Spleen (tissue), 11 donors: Measurements from ENCODE around the gene CDADC1. TPM values are rescaled to one million over a fixed set of nuclear protein-coding genes. Genes with fewer than 3 reads are reported as not detected.

ENCODE experiments used
- DNase-seq: peaks from one replicate; pipeline ENCODE4 v3.0.0-alpha.2; 2020
- H3K27ac ChIP-seq, 8 donors: fragments of 200-600 bp; sonication (generic) in 7 of 8; 1 replicate in 4 of 8; 2 replicates in 4 of 8; pipeline versions ENCODE4 v1.5.0 to v1.8.0; 2016 to 2021; ENCODE audit warnings: inconsistent platforms in 4 of 8, mild to moderate bottlenecking in 4 of 8, moderate library complexity in 1 of 8
- H3K27me3 ChIP-seq, 7 donors: fragments of 200-600 bp; sonication (generic) in 6 of 7; replicated peaks in 1 of 7; 1 replicate in 4 of 7; 2 replicates in 3 of 7; pipeline versions ENCODE4 v1.5.0 to v1.8.0; 2016 to 2021; ENCODE audit warnings: inconsistent platforms in 3 of 7, mild to moderate bottlenecking in 1 of 7
- H3K36me3 ChIP-seq, 6 donors: fragments of 200-600 bp; sonication (generic) in 5 of 6; 1 replicate in 4 of 6; 2 replicates in 2 of 6; pipeline versions ENCODE4 v1.5.0 to v1.8.0; 2016 to 2021; ENCODE audit warnings: inconsistent platforms in 2 of 6
- H3K4me1 ChIP-seq, 6 donors: fragments of 200-600 bp; sonication (generic) in 5 of 6; 1 replicate in 3 of 6; 2 replicates in 3 of 6; pipeline versions ENCODE4 v1.5.0 to v1.8.0; 2016 to 2021; ENCODE audit warnings: inconsistent platforms in 3 of 6
- H3K4me3 ChIP-seq, 8 donors: fragments of 200-600 bp; sonication (generic) in 7 of 8; 1 replicate in 4 of 8; 2 replicates in 4 of 8; pipeline versions ENCODE4 v1.5.0 to v1.8.0; 2016 to 2021; ENCODE audit warnings: inconsistent platforms in 4 of 8, mild to moderate bottlenecking in 4 of 8, moderate library complexity in 2 of 8
- H3K9me3 ChIP-seq, 8 donors: fragments of 200-600 bp; sonication (generic) in 7 of 8; 1 replicate in 4 of 8; 2 replicates in 4 of 8; pipeline versions ENCODE4 v1.5.0 to v1.8.0; 2016 to 2021; ENCODE audit warnings: inconsistent platforms in 4 of 8
- POLR2A ChIP-seq, 3 donors: fragments of 450-650 bp; IDR thresholded peaks; one replicate each; pipeline ENCODE4 v1.5.1; 2017; ENCODE audit warnings: antibody characterized with exemption in 3 of 3, mild to moderate bottlenecking in 1 of 3
- POLR2AphosphoS5 ChIP-seq, 3 donors: sonication (generic); formaldehyde crosslinking; IDR thresholded peaks; one replicate each; pipeline ENCODE4 v1.5.1; 2017; ENCODE audit warnings: antibody characterized with exemption in 3 of 3
- WGBS, 5 donors: extraction: QIAGEN DNeasy Blood & Tissue Kit in 3 of 5; methylation state at CpG; one replicate each; pipeline versions ENCODE4 v1.1.5 to v1.1.7; 2013 to 2018; 5-methylcytosine and 5-hydroxymethylcytosine counted together
- intact Hi-C: fragments of 100-400 bp; cut with DNase I; formaldehyde crosslinking; loops from one replicate; pipeline ENCODE4 v1.15.0; 2023; ENCODE audit warnings: low total_unique reads
- polyA plus RNA-seq, 3 donors: library from polyadenylated mRNA; stranded (reverse); fragments of 200-250 nt; gene quantifications; one replicate each; pipeline ENCODE4 v1.2.1, GENCODE V29; 2013
- total RNA-seq, 7 donors: library from RNA; depleted of rRNA in 3 of 7; stranded (reverse); fragments of >200 nt in 3 of 7; fragmentation: NEBNext Ultra II Directional in 4 of 7; extraction: Animal tissue kit (Norgen Biotek cat#: 25700) in 4 of 7; gene quantifications; one replicate each; pipeline versions ENCODE4 v1.1.0 to v1.2.1, GENCODE V29; 2016 to 2021
- TF ChIP-seq, protein P1 (sequence below), 11 experiments: fragments of 200-600 bp in 7 of 11; fragments of 450-650 bp in 4 of 11; sonication (generic) in 4 of 11; IDR thresholded peaks in 8 of 11; conservative IDR thresholded peaks in 3 of 11; 1 replicate in 7 of 11; 2 replicates in 4 of 11; pipeline versions ENCODE4 v1.4.0 to v1.8.0; 2016 to 2021; ENCODE audit warnings: antibody characterized with exemption in 11 of 11, inconsistent platforms in 4 of 11, mild to moderate bottlenecking in 1 of 11
- donor health status: healthy with polysubstance abuse.
- donor health status: DM: no; HTN: no; CAD: no; lungs with moderate emphysema.
- donor health status: DM: no; HTN: no; CAD: no.
- donor health status: Bipolar disorder and iron deficiency.
- donor health status: healthy.
- donor health status: DM: no; HTN: no; CAD: no.
- donor health status: DM: yes; HTN: yes; CAD: no.

The CDADC1 gene
- total and polyA plus RNA-seq, 10 donors = 3.3 to 15.5 (median 10.8) TPM

DNA sequence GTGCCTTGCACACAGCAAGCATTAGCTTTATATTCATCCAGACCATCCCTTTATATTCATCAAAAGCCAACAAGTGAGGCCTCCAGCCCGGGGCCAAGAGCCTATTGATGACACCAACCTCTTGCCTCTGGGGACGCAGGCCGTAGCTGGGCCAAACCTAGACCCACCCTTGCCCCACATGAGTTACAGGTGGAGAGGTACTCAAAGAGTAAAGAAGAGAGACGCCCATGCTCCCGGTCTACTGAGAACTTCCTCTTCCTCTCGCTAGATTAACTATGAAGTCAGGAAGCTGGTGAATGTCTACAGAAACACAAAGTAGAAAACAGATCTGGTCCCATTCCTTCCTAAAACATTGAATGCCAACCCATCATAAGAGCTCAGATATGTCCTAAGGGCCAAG lies 31.4 kb upstream of the CDADC1 start:
- Histone ChIP-seq H3K4me3 (no peak overlapping the region), H3K36me3 (peaks cover 0 to 3% (median 0%) of the 10 kb centered on the region in 6 donors), H3K27me3 (peaks cover 0 to 44% (median 33%) of the 10 kb centered on the region in 7 donors), H3K9me3 (no peaks in the 10 kb centered on the region), H3K4me1 (peaks cover 0 to 64% (median 36%) of the 10 kb centered on the region in 6 donors), H3K27ac (peak overlapping the region in 3 of 8 donors; percentile 4 to 83 (median 29))
- 57 to 73% (median 60%) methylated on average over 6 of the region's 6 CpGs for WGBS, 5 donors
- no peak for DNase-seq
- intact Hi-C loops = no loop called here
- TF ChIP-seq POLR2A (IDR thresholded peaks at IDR 0.05) (no peak), POLR2AphosphoS5 (IDR thresholded peaks at IDR 0.05) (no peak)
- TF ChIP-seq, protein P1, sequence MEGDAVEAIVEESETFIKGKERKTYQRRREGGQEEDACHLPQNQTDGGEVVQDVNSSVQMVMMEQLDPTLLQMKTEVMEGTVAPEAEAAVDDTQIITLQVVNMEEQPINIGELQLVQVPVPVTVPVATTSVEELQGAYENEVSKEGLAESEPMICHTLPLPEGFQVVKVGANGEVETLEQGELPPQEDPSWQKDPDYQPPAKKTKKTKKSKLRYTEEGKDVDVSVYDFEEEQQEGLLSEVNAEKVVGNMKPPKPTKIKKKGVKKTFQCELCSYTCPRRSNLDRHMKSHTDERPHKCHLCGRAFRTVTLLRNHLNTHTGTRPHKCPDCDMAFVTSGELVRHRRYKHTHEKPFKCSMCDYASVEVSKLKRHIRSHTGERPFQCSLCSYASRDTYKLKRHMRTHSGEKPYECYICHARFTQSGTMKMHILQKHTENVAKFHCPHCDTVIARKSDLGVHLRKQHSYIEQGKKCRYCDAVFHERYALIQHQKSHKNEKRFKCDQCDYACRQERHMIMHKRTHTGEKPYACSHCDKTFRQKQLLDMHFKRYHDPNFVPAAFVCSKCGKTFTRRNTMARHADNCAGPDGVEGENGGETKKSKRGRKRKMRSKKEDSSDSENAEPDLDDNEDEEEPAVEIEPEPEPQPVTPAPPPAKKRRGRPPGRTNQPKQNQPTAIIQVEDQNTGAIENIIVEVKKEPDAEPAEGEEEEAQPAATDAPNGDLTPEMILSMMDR (IDR thresholded peaks at IDR 0.05 in 8 of 11, conservative IDR thresholded peaks at IDR 0.05 in 3 of 11) = no peak

DNA sequence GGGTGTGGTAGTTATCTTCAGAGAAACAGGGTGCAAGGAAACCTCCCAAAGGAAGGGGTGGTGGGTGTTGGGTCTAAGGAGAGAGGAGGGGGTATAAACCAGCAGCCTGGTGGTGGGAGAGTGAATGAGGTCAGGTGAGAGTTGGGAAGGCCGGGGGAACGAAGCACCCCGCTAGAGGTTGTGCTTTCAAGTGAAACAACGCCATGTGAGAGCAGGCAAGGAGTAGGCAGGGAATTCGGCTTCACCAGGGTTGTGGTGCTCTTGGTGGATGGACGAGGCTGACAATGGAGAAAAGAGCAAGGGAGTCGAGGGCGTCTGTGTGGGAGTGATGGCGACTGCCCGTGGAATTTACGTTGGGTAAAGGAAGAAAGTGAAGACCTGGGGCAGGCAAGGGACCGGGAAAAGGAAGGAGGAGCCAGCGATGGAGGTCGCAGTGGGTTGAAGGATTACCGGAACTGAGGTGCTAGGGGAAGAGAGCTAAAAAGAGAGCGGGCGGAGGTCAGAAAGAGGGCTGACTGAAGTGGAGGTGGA lies 29.7 kb upstream of the CDADC1 start:
- intact Hi-C loops = no loop called here
- Histone ChIP-seq H3K4me1 (peaks cover 0 to 70% (median 37%) of the 10 kb centered on the region in 6 donors), H3K27ac (no peak overlapping the region), H3K4me3 (no peak overlapping the region), H3K27me3 (peaks cover 0 to 61% (median 37%) of the 10 kb centered on the region in 7 donors), H3K9me3 (no peaks in the 10 kb centered on the region), H3K36me3 (no peaks in the 10 kb centered on the region)
- no peak for DNase-seq
- 62 to 75% (median 72%) methylated on average over 17 of the region's 17 CpGs for WGBS, 5 donors
- no peak for TF ChIP-seq POLR2A (IDR thresholded peaks at IDR 0.05)
- TF ChIP-seq, protein P1 (IDR thresholded peaks at IDR 0.05 in 8 of 11, conservative IDR thresholded peaks at IDR 0.05 in 3 of 11) = no peak

DNA sequence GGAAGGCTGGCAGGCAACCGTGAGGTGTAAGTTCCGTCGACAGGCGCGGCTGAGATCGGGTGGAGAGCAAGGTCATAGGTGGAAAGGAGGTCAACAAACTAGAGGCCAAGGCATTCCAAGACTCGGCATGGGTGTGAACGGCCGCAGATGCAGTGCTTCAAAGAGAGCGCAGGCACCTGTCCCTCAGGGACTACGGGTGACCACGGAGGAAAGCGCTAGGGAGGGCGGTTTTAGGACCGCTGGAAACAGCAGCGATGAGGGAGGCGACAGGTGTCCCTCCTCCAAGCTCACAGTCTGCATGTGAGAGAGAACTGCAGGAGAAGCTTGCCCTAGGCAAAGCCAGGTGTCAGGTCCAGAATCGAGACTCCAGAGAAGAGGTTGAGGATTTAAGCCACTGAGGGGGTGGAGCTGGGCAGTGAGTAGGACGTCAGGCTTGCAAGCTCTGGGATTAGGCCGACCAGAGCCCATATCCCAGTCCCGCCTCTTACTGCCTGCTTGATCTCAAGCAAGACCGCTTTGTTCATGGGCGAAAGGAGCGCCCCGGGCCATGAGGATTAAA lies 29.2 kb upstream of the CDADC1 start:
- intact Hi-C loops = no loop called here
- peaks cover 0 to 61% (median 37%) of the 10 kb centered on the region in 7 donors for H3K27me3 ChIP-seq

GRCh38 chr13:49219647-49220035 lies 28.1 kb upstream of the CDADC1 start:
- TF ChIP-seq POLR2AphosphoS5 (IDR thresholded peaks at IDR 0.05) = no peak
- TF ChIP-seq POLR2A (IDR thresholded peaks at IDR 0.05) = no peak
- TF ChIP-seq, protein P1 (IDR thresholded peaks at IDR 0.05 in 8 of 11, conservative IDR thresholded peaks at IDR 0.05 in 3 of 11) = no peak
- H3K4me1 ChIP-seq = peaks cover 0 to 54% (median 32%) of the 10 kb centered on the region in 6 donors
- no peaks in the 10 kb centered on the region for H3K9me3 ChIP-seq
- no peaks in the 10 kb centered on the region for H3K36me3 ChIP-seq
- peaks cover 0 to 65% (median 37%) of the 10 kb centered on the region in 7 donors for H3K27me3 ChIP-seq
- DNase-seq = no peak
- intact Hi-C loops = no loop called here
- no peak overlapping the region for H3K27ac ChIP-seq
- 17 to 23% (median 21%) methylated on average over 17 of the region's 17 CpGs for WGBS, 5 donors
- peak overlapping the region; percentile 13 to 74 (median 50) for H3K4me3 ChIP-seq

More for the DNA sequence above, 29.2 kb upstream of the CDADC1 start:
- Histone ChIP-seq H3K4me1 (peaks cover 0 to 65% (median 35%) of the 10 kb centered on the region in 6 donors), H3K9me3 (no peaks in the 10 kb centered on the region), H3K27ac (no peak overlapping the region), H3K4me3 (peak overlapping the region in 1 of 8 donors; percentile 4), H3K36me3 (no peaks in the 10 kb centered on the region)
- no peak for DNase-seq
- 54 to 67% (median 61%) methylated on average over 25 of the region's 25 CpGs for WGBS, 5 donors
- no peak for TF ChIP-seq POLR2AphosphoS5 (IDR thresholded peaks at IDR 0.05)
- TF ChIP-seq POLR2A (IDR thresholded peaks at IDR 0.05) = no peak
